DMS 273 (cell line): Measurements from ENCODE around the gene RASSF10.

Experiments
- DNase-seq: peaks from one replicate; lab custom pipeline; 2025; ENCODE audit not compliant: unreplicated experiment; lab: John Stamatoyannopoulos, UW

The RASSF10 gene

GRCh38 chr11:12993626-12994025, 15.5 kb upstream of the RASSF10 start:
- DNase-seq: no peak

GRCh38 chr11:12994476-12994875, 14.6 kb upstream of the RASSF10 start:
- DNase-seq: no peak

DNA sequence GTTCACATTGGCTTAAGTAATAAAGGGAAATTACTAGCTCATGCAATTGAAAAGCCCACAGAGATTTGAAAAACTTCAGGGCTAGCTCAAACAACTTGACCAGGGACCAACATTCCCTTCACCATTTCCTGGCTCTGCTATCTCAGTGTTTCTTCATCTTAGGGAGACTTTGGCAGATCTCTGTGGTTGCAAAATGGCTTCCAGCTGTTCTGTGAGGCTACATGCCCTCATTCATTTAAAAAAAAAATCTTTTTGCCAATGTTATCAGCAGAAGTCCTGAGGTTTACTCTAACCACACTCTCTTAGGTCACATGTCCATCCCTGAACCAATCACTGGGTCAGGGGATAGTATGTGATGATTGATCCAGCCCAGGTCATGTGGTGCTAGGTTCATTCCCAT, 13.9 kb upstream of the RASSF10 start:
- no peak for DNase-seq

DNA sequence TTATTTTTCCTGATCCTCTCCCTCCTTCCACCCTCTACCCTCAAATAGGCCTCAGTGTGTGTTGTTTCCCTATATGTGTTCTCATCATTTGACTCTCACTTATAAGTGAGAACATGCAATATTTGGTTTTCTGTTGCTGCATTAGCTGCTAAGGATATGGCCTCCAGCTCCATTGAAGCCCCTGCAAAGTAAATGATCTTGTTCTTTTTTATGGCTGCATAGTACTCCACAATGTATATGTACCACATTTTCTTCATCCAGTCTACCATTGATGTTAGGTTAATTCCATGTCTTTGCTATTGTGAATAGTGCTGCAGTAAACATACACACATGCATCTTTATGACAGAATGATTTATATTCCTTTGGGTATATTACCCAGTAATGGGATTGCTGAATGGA, 13.3 kb upstream of the RASSF10 start:
- DNase-seq: no peak

- no peak for DNase-seq
These were observed 11.9 kb upstream of the RASSF10 start for GRCh38 chr11:12997168-12997567.

DNA sequence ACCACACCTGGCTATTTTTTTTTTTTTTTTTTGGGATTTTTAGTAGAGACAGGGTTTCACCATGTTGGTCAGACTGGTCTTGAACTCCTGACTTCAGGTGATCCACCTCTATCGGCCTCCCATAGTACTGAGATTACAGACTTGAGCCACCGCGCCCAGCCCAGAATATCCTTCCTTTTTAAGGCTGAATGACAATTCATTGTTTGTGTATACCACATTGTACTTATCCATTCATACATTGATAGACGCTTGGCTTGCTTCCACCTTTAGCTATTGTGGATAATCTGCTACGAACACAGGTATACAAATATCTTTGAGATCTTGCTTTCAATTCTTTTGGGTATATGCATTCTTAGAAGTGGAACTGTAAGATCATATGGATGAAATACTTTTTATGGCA, 10.8 kb upstream of the RASSF10 start:
- no peak for DNase-seq

GRCh38 chr11:12999597-12999996, 9.5 kb upstream of the RASSF10 start:
- no peak for DNase-seq

DNA sequence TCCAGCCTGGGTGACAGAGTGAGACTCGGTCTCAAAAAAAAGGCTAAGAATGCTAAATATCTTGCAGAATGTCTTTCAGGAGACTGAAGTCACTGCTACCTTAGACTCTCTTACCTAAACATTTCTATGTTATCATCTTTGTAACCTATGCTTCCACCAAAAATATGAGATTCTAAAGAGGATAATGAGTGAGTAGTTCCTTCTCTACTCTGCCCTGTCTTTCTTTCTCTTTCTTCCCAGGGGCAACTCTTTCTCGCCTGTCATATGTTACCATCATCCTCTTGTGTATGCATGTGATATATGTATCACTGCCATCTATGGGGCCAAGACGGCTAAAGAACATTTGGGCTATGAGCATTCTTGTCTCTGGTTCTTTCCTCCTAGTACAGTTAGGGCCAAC, 9.0 kb upstream of the RASSF10 start:
- no peak for DNase-seq

GRCh38 chr11:13000721-13001120, 8.4 kb upstream of the RASSF10 start:
- DNase-seq: peak; percentile 26

DNA sequence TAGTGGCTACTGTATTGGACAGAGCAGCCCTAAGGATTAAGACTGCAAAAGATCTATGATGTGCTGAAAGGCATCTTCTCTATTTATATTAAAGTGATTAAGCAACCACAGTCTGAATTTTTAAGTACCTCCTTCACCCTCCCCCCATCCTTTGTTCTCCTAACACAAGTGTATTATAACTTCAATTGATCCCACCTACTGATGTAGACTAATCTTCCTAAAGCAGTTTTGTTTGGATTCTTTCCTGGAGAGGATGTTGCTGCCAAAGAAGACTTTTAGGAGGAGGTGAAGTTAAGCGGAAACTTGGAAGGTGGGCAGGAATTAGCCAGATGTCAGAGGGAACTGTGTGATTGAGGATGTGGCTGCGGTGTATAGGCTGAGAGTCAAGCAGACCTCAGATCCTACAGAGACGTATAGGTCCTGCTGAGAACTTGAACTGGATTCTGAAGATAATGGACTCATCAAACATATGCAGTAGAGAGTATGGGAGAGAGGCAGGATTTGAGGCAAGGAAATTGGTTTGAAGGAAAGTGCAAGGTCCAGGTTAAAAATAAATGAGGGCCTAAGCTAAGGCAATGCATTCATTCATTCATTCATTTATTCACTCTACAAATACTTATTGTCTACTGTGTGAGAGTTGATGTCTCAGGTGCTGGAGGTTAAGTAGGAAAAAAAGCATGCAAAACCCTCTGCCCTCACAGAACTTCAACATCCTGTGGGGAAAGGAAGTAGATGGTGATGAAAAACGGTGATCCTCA, 5.2 kb upstream of the RASSF10 start:
- DNase-seq: no peak

DNA sequence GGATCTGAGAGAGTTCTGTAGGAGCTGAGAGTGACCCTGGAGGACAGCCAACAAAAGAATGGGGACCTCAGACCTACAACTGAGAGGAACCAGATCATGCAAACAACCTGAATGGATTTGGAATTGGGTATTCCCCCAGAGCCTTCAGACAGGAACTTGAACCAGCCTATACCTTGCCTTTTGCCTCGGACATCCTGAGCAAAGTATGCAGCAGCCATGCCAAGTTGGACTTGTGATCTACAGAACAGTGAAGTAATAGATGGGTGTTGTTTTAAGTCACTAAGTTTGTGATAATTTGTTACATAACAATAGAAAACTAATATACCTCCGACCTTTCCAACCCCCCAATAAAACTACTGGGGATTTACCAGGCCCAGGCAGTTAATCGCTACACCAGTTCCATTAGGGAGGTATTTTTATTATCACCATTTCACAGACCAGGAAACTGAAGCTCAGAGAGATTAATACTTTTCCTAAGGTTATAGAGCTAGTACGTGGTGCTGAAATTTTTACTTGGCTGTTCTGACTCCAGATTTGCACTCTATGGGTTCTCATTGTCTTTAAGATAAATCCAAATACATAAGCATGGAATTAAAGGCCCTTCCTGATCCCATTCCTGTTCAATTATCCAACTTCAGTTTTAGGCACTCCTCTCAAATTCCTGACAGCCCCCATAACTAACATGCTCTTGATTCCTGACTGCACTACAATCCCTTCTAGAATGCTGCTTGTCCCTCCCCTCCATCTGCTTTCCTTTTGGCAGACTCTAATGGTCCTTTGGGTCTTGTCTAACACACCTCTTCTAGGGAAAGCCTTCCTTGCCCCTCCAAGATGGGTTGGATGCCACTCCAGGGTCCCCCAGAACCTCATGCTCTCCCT, 1.7 kb upstream of the RASSF10 start:
- no peak for DNase-seq

GRCh38 chr11:13008061-13008435, 1.1 kb upstream of the RASSF10 start:
- DNase-seq: no peak

DNA sequence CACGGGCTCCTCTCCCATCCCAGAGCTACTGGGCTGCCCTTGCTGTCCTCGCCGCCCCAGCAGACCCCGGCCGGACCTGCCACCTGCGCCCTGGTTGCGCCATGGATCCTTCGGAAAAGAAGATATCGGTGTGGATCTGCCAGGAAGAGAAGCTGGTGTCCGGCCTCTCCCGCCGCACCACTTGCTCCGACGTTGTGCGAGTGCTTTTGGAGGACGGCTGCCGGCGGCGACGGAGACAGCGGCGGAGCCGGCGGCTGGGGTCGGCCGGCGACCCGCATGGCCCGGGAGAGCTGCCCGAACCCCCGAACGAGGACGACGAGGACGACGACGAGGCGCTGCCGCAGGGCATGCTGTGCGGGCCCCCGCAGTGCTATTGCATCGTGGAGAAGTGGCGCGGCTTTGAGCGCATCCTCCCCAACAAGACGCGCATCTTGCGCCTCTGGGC, 382 bp downstream of the RASSF10 start:
- DNase-seq: no peak

GRCh38 chr11:13009921-13010748, 1.0 kb downstream of the RASSF10 start:
- peak; percentile 68 for DNase-seq

- no peak for DNase-seq
These were observed 1.8 kb downstream of the RASSF10 start for GRCh38 chr11:13010749-13011465.

GRCh38 chr11:13011466-13012055, 2.4 kb downstream of the RASSF10 start:
- no peak for DNase-seq

DNA sequence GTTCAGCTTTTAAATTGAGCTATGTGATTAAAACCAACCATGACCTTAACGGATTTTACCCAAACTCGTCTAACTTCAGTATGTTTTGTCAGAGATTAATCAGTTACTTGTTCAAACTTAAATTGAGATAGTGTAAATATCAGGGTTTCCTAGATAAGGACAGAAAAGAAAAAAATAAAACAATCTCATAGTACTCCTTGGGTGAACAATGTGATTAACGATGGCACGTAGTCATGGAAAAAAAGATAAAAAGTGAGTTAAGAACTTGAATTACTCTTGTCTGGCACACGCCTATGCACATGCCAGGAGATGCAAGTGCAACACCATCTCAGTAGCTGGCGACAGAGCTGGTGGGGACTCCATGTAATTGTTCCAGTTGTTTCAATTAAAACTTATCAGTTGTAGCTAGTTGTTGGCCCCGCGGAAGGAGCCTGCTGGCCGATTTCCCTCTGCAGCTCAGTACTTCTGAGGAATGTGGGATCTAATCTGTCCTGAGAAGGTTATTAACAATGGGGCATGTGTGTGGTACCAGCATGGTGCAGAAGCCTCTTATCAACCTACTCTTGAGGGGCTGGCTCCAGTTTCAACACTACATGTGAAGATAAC, 3.0 kb downstream of the RASSF10 start:
- DNase-seq: no peak

DNA sequence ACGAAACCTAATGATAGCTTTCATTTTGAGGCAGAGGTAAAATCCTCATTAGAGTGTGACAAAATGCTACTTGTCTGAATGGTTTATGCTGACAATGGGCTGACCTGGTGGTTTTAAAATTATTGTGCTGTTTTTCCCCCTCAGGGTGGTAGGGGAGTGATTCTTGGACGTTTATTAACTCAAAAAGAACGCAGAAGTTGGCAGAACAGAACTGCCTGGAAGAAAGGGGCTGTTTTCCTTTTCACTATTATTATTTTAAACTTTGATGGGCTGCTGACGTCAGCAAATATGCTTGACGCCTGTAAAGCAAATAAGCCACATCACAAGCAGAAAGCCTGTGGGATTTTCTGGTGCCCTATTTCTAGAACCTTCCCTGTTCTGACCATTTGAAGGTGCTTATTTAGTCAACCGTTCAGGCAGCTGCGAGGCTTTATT, 4.0 kb downstream of the RASSF10 start:
- DNase-seq: no peak

- DNase-seq: no peak
These were observed 6.6 kb downstream of the RASSF10 start for GRCh38 chr11:13015753-13016152.

GRCh38 chr11:13016415-13016814, 7.3 kb downstream of the RASSF10 start:
- DNase-seq: peak; percentile 21
